ENCODE measurements around the gene PREPL.

GRCh38 chr2:44398243-44398897 lies 37.1 kb upstream of the PREPL start:
- TF ChIP-seq, protein P1, sequence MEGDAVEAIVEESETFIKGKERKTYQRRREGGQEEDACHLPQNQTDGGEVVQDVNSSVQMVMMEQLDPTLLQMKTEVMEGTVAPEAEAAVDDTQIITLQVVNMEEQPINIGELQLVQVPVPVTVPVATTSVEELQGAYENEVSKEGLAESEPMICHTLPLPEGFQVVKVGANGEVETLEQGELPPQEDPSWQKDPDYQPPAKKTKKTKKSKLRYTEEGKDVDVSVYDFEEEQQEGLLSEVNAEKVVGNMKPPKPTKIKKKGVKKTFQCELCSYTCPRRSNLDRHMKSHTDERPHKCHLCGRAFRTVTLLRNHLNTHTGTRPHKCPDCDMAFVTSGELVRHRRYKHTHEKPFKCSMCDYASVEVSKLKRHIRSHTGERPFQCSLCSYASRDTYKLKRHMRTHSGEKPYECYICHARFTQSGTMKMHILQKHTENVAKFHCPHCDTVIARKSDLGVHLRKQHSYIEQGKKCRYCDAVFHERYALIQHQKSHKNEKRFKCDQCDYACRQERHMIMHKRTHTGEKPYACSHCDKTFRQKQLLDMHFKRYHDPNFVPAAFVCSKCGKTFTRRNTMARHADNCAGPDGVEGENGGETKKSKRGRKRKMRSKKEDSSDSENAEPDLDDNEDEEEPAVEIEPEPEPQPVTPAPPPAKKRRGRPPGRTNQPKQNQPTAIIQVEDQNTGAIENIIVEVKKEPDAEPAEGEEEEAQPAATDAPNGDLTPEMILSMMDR (conservative IDR thresholded peaks at IDR 0.05; ENCODE audit: low read depth in 2 of 2), result no peak
- no peak for TF ChIP-seq REST (IDR thresholded peaks at IDR 0.05; ENCODE audit: unreplicated experiment)
- no peak for TF ChIP-seq POLR2AphosphoS5 (IDR thresholded peaks at IDR 0.05; ENCODE audit: low read depth)
- TF ChIP-seq ZNF114 (CRISPR knock-in tag; IDR thresholded peaks at IDR 0.05), result no peak
